ENCODE results near the gene NAV1. TPM values are rescaled to one million over a fixed set of nuclear protein-coding genes. Genes with fewer than 3 reads are reported as not detected.
A peak's percentile ranks its signal among the peaks of the same experiment; 100 is the strongest.

The NAV1 gene
- total and polyA plus RNA-seq, 2 experiments from 2014 or later, result 75.6 to 79.0 TPM

GRCh38 chr1:201505503-201505890 is 33.4 kb upstream of the NAV1 start:
- peak overlapping the region; percentile 93 for H3K9ac ChIP-seq
- in situ Hi-C loops (cut with MboI), result no loop called here
- no peaks in the 10 kb centered on the region for H3K36me3 ChIP-seq (ENCODE audit: low read depth)
- no peaks in the 10 kb centered on the region for H3K27me3 ChIP-seq (replicated peaks; ENCODE audit: insufficient read depth)
- H3K4me2 ChIP-seq (ENCODE audit: unreplicated experiment), result peak overlapping the region; percentile 100
- H3K4me1 ChIP-seq (ENCODE audit: insufficient read depth), result peaks cover 59% of the 10 kb centered on the region
- 9 to 10% methylated on average over 4 of the region's 4 CpGs for WGBS, 2 experiments (ENCODE audit: low coverage in 1 of 2, low lambda C conversion rate in 2 of 2, missing lambda C conversion rate in 2 of 2)
- H3K9me2 ChIP-seq (ENCODE audit: insufficient read depth), result no peaks in the 10 kb centered on the region
- peak; percentile 80 for DNase-seq
- peaks cover 71% of the 10 kb centered on the region for H3F3A ChIP-seq (ENCODE audit: insufficient read depth)
- peak overlapping the region; percentile 97 for H3K27ac ChIP-seq
- peaks cover 69% of the 10 kb centered on the region for H3K79me2 ChIP-seq (ENCODE audit: insufficient read depth)
- H3K4me3 ChIP-seq, result peak overlapping the region; percentile 96
- no peaks in the 10 kb centered on the region for H3K9me3 ChIP-seq (ENCODE audit: low read depth)
- H2AFZ ChIP-seq, result no peak overlapping the region
- TF ChIP-seq EZH2phosphoT487 (IDR thresholded peaks at IDR 0.05; ENCODE audit: insufficient read depth, low read depth) (no peak), EZH2 (IDR thresholded peaks at IDR 0.05; ENCODE audit: insufficient read depth, poor library complexity, severe bottlenecking) (no peak)
- H4K20me1 ChIP-seq (ENCODE audit: insufficient read depth), result no peaks in the 10 kb centered on the region

GRCh38 chr1:201506092-201506491 is 32.8 kb upstream of the NAV1 start:
- TF ChIP-seq EZH2phosphoT487 (IDR thresholded peaks at IDR 0.05; ENCODE audit: insufficient read depth, low read depth) (no peak), EZH2 (IDR thresholded peaks at IDR 0.05; ENCODE audit: insufficient read depth, poor library complexity, severe bottlenecking) (no peak)
- Histone ChIP-seq H3K9me2 (ENCODE audit: insufficient read depth) (no peaks in the 10 kb centered on the region), H3K79me2 (ENCODE audit: insufficient read depth) (peaks cover 63% of the 10 kb centered on the region), H3K36me3 (ENCODE audit: low read depth) (no peaks in the 10 kb centered on the region), H2AFZ (no peak overlapping the region), H4K20me1 (ENCODE audit: insufficient read depth) (no peaks in the 10 kb centered on the region), H3K4me3 (peak overlapping the region; percentile 96), H3K9ac (peak overlapping the region; percentile 93), H3K27ac (peak overlapping the region; percentile 97), H3F3A (ENCODE audit: insufficient read depth) (peaks cover 71% of the 10 kb centered on the region), H3K4me1 (ENCODE audit: insufficient read depth) (peaks cover 53% of the 10 kb centered on the region), H3K4me2 (ENCODE audit: unreplicated experiment) (peak overlapping the region; percentile 100), H3K27me3 (replicated peaks; ENCODE audit: insufficient read depth) (no peaks in the 10 kb centered on the region), H3K9me3 (ENCODE audit: low read depth) (no peaks in the 10 kb centered on the region)
- in situ Hi-C loops (cut with MboI), result no loop called here
- whole genome bisulfite sequencing, 2 experiments (ENCODE audit: low coverage in 1 of 2, low lambda C conversion rate in 2 of 2, missing lambda C conversion rate in 2 of 2), result 56 to 63% methylated on average over 3 of the region's 3 CpGs
- DNase-seq, result peak; percentile 34

GRCh38 chr1:201506557-201507359 is 32.2 kb upstream of the NAV1 start, which contains the start of gene CSRP1:
Gene CSRP1 (minus strand): TSS chr1:201507123. CDS start chr1:201496303, 10,820 bp downstream.
- H3K4me2 ChIP-seq (ENCODE audit: unreplicated experiment), result peak within 1 kb of the TSS; percentile 100
- peaks cover 50% of the 10 kb centered on the region for H3K4me1 ChIP-seq (ENCODE audit: insufficient read depth)
- peak within 1 kb of the TSS; percentile 93 for H3K9ac ChIP-seq
- DNase-seq, result peak; percentile 94
- peak within 1 kb of the TSS; percentile 67 for H2AFZ ChIP-seq
- H3F3A ChIP-seq (ENCODE audit: insufficient read depth), result peaks cover 68% of the 10 kb centered on the region
- H3K79me2 ChIP-seq (ENCODE audit: insufficient read depth), result peaks cover 56% of the 10 kb centered on the region
- peak within 1 kb of the TSS; percentile 96 for H3K4me3 ChIP-seq
- no peaks in the 10 kb centered on the region for H3K27me3 ChIP-seq (replicated peaks; ENCODE audit: insufficient read depth)
- H3K9me3 ChIP-seq (ENCODE audit: low read depth), result no peaks in the 10 kb centered on the region
- H3K9me2 ChIP-seq (ENCODE audit: insufficient read depth), result no peaks in the 10 kb centered on the region
- H4K20me1 ChIP-seq (ENCODE audit: insufficient read depth), result no peaks in the 10 kb centered on the region
- in situ Hi-C loops (cut with MboI), result no loop called here
- WGBS, 2 experiments (ENCODE audit: low coverage in 1 of 2, low lambda C conversion rate in 2 of 2, missing lambda C conversion rate in 2 of 2), result 2 to 4% methylated on average over 69 to 71 of the region's 71 CpGs
- peak within 1 kb of the TSS; percentile 97 for H3K27ac ChIP-seq
- TF ChIP-seq EZH2phosphoT487 (IDR thresholded peaks at IDR 0.05; ENCODE audit: insufficient read depth, low read depth) (no peak), EZH2 (IDR thresholded peaks at IDR 0.05; ENCODE audit: insufficient read depth, poor library complexity, severe bottlenecking) (no peak)
- no peaks in the 10 kb centered on the region for H3K36me3 ChIP-seq (ENCODE audit: low read depth)

- Histone ChIP-seq H3K9me3 (ENCODE audit: low read depth) (no peaks in the 10 kb centered on the region), H3K79me2 (ENCODE audit: insufficient read depth) (peaks cover 50% of the 10 kb centered on the region), H4K20me1 (ENCODE audit: insufficient read depth) (no peaks in the 10 kb centered on the region), H3K9ac (peak overlapping the region; percentile 93), H3K27ac (peak overlapping the region; percentile 97), H3F3A (ENCODE audit: insufficient read depth) (peaks cover 65% of the 10 kb centered on the region), H2AFZ (peak overlapping the region; percentile 67), H3K4me3 (peak overlapping the region; percentile 96), H3K4me1 (ENCODE audit: insufficient read depth) (peaks cover 52% of the 10 kb centered on the region), H3K27me3 (replicated peaks; ENCODE audit: insufficient read depth) (no peaks in the 10 kb centered on the region), H3K4me2 (ENCODE audit: unreplicated experiment) (peak overlapping the region; percentile 72), H3K9me2 (ENCODE audit: insufficient read depth) (no peaks in the 10 kb centered on the region), H3K36me3 (ENCODE audit: low read depth) (no peaks in the 10 kb centered on the region)
- DNase-seq, result no peak
- 48 to 51% methylated on average over 11 of the region's 11 CpGs for WGBS, 2 experiments (ENCODE audit: low coverage in 1 of 2, low lambda C conversion rate in 2 of 2, missing lambda C conversion rate in 2 of 2)
- TF ChIP-seq EZH2phosphoT487 (IDR thresholded peaks at IDR 0.05; ENCODE audit: insufficient read depth, low read depth) (no peak), EZH2 (IDR thresholded peaks at IDR 0.05; ENCODE audit: insufficient read depth, poor library complexity, severe bottlenecking) (no peak)
- in situ Hi-C loops (cut with MboI), result no loop called here
Observed at GRCh38 chr1:201507360-201507675, 31.6 kb upstream of the NAV1 start.
